Measurements from ENCODE around the gene ERVK3-1.

The ERVK3-1 gene

GRCh38 chr19:58352760-58353671 lies 47.8 kb downstream of the ERVK3-1 start, which contains the start of gene A1BG:
TSS of gene A1BG (minus strand) at chr19:58353492. CDS start at chr19:58353437, 55 bp downstream.
- no peak for TF ChIP-seq CTCF (IDR thresholded peaks at IDR 0.05; ENCODE audit: extremely low read depth, missing control alignments)
- no peak for DNase-seq (ENCODE audit: low spot score)

- no peak for DNase-seq (ENCODE audit: low spot score)
- TF ChIP-seq CTCF (IDR thresholded peaks at IDR 0.05; ENCODE audit: extremely low read depth, missing control alignments): no peak
Measured at GRCh38 chr19:58353717-58354477, 48.7 kb downstream of the ERVK3-1 start.

GRCh38 chr19:58354478-58355030 lies 49.4 kb downstream of the ERVK3-1 start:
- DNase-seq (ENCODE audit: low spot score): no peak
- no peak for TF ChIP-seq CTCF (IDR thresholded peaks at IDR 0.05; ENCODE audit: extremely low read depth, missing control alignments)

GRCh38 chr19:58355215-58355796 lies 50.1 kb downstream of the ERVK3-1 start:
- TF ChIP-seq CTCF (IDR thresholded peaks at IDR 0.05; ENCODE audit: extremely low read depth, missing control alignments): no peak
- no peak for DNase-seq (ENCODE audit: low spot score)

GRCh38 chr19:58355908-58356765 lies 51.0 kb downstream of the ERVK3-1 start:
- DNase-seq (ENCODE audit: low spot score): no peak
- no peak for TF ChIP-seq CTCF (IDR thresholded peaks at IDR 0.05; ENCODE audit: extremely low read depth, missing control alignments)

- no peak for DNase-seq (ENCODE audit: low spot score)
- no peak for TF ChIP-seq CTCF (IDR thresholded peaks at IDR 0.05; ENCODE audit: extremely low read depth, missing control alignments)
Measured at GRCh38 chr19:58356766-58357480, 51.7 kb downstream of the ERVK3-1 start.
